HG03139 (cell line): Measurements from ENCODE around the gene NAP1L4.

Experiments used
- ATAC-seq: cut with Tn5 transposase; IDR thresholded peaks from one replicate; pipeline ENCODE4 v1.9.1; 2021; ENCODE audit not compliant: unreplicated experiment

The NAP1L4 gene

DNA sequence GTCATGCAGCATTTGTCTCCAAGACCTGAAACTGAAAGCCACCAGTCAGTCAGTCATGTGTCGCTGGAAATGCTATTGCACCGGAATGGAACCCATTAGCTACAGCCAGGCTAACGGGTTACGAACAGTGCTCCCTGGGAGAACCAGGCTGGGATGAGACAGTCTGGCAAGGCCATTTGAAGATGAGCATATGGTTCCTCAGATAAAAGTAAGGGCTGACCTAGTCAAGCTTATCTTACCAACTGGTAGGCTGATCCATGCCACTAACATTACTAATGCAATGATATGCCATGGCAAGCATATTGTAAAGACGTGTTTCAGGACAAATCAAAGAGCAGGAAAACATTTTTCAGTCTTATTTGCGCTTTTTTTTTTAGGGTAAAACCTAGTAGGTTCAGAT lies 28.4 kb downstream of the NAP1L4 start:
- ATAC-seq = no peak

DNA sequence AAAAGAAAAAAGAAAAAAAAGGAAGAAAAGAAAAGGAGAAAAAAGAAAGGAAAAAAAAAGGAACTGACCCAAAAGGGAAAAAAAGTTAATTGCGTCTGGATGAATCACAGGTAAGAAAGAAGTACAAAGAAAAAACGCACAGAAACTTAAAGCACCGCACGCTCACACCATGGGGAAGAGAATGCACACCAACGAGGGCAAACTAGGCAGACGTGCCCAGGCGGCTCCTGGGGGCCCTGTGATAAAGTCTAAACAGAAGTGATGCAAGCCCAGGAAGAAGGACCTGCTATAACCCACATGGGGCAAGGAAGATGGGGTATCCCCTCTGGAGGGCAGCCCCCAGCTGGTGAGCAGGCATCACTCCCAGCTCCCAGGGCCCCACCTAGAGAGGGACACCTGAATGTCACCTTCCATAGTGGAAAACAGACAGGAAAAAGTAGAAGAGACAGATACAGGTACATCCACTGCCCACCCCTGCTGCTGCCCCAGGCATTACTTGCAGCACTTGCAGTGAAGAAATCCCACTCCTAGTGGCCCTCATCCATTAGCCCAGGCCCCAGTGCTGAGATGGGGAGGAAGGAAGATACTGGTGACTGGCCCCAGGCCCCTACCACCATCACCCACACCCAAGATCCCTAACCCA lies 28.9 kb downstream of the NAP1L4 start:
- ATAC-seq = no peak

DNA sequence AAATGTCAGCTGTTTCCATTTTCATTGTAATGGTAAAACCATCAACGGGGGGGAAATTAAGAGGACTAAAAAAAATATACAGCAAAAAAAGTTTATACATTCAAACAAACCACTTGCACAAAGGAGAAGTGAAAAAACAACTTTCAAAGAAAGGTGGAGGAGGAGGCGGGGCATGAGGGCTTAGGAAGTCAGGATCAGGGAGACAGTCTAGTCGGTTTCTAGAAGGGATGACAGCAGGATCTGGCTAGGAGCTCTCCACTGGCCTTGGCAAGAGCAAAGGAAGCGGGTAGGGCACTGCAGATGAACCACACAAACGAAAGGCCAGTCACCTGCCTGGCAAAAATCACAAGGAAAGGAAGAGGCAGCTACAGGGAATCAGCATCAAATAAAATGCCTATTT lies 31.0 kb downstream of the NAP1L4 start:
- ATAC-seq = no peak

DNA sequence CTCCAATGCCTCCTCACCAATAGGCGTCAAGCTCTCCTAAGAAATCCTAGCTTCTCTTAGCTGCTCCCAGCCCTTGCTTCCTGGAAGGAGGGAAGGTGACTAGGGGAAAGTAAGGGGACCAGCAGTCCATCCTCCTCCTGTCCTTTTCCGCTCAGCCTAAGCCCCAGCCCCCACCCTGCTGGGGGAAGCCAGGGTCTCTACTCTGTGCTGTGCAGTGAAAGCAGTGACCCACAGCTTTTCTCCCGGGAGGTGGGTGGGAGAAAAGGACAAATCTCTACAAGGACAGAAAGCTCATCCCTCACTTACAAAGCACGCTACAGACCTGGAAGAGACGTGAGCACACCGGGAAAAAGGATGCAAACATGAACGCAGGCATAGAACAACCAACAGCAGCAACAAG lies 32.0 kb downstream of the NAP1L4 start:
- ATAC-seq = no peak

DNA sequence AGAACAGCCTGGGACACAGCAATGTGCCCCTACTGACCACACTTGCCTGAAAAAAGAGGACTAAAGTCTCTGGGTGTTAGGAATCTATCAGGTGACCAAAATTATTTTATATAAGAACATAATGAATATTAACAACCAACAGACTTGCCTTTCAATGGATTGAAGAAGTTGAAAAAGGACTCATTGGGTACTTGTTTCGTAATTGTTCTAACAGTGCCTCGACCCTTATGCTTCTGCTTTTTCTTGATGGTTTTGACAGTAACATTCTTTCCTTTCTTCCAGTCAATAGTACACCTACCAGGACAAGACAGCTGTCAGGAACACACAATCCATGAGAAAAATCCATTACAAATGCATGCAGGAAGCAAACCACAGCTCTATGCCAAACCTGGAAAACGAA lies 33.9 kb downstream of the NAP1L4 start:
- ATAC-seq = no peak

DNA sequence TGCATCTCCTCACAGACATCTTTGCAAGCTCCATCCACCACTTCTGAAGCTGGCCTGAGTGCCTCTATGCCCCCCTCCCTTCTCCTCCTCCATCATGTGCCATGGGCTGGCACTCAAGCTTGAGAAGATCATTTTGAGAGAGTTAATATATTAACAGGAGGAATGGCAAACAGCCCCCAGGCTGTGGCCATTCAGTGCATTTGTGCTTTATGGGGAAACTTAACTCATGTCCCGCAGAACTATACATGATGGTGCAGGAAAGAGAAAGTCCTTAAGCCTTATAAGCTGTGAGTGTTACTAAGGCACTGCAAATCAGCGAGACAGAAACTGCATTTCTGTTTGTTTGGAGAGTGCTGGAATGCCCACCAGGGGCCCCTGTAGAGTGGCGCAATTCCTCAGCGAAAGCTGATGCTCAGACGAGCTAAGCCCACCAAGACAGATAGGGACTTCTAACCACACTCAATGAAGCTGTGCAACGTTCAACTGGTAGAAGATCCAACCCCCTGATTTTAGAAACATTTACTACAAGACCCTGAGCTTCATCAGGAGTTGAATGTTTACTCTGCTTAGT lies 36.1 kb downstream of the NAP1L4 start:
- no peak for ATAC-seq

DNA sequence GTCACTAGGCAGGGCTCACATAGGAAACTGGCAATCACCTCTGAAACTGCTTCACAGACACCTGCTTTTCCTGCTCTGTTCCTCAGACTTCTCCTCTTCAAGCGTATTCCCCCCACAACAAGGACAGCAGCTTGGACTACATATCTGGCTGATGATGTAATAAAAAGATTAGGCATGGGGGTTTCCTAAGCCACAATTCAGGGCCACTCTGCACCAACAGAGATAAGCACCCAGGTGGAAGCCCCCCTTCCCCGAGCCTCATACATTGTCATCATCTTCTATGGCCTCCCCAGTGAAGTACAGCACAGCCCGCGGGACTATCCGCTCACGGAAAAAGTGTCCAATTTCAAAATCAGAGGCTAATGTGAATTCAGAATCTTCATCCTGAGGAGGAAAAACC lies 37.9 kb downstream of the NAP1L4 start:
- ATAC-seq = no peak

DNA sequence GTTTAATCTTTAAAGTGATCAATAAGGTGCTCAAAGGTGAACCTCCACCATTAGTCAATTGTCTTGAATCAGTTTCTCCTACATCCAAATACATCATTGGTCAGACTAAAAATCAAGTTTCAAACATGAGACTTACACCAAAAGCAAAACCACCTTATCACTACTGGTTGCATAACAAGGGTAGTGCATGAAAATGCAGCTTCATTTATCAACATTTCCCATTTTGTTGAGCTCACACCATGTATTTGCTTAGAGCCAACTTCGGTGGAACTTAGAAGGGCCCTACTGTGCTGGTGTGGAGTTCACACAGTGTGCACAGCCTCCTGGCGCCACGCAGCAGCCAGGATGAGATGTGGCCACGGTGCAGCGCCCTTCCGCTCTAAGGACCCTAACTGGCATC lies 39.8 kb downstream of the NAP1L4 start:
- no peak for ATAC-seq

DNA sequence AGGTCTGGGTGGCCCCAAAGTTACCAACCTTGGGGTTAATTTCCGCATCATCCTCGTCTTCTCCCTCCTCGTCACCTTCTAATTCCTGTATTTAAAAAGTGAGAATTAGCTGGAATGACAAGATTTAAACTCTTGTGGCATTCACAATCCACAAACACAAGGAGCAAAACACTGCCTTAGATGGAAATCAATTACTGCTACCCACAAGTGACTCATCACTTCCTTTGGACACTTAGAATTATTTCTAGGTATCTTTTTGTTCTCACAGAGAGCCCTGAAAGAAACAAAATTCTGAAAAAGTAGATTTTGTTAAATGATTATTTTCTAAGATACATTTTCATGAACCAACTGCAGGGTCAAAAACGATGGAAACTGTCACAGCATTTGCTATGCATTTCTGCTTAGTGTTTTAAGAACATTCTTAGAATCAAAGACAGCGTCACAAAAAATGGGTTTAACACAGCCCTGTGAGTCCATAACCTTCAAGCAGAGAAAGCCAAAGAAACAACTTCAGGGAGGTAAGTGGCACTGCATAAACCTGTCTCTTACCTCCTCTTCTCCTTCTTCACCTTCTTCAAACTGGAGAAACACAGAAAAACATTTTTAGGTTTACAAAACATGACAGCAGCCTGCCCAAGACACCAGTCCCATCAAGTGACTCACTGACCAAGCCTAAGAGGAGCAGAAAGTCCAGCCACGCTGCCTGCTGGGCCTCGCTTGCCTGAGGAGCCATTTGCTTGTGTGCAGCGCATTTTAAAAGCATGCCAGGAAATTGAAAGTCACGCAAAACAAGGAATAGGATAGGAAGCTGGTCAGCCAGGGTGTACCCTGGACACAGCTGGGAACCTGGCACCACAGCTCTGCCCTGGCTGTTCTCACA lies 40.7 kb downstream of the NAP1L4 start:
- no peak for ATAC-seq

DNA sequence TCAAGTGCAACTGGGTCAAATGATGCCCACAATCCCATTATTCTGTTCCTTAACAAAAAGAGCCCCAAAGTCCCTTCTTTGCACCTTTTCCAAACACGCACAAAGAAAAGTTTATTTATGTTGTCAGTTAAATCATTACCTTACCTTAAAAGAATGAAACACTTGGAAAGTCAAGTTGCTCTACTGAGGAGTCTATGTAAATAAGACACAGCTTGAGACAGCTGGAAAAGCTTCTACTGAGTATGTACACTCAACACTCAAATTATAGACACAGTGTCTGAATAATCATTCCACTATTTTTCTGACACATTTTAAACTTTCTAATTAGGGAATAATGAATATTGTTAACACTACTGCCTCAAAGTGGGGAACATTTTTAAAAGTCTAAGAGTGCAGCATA lies 41.3 kb downstream of the NAP1L4 start:
- ATAC-seq = no peak

DNA sequence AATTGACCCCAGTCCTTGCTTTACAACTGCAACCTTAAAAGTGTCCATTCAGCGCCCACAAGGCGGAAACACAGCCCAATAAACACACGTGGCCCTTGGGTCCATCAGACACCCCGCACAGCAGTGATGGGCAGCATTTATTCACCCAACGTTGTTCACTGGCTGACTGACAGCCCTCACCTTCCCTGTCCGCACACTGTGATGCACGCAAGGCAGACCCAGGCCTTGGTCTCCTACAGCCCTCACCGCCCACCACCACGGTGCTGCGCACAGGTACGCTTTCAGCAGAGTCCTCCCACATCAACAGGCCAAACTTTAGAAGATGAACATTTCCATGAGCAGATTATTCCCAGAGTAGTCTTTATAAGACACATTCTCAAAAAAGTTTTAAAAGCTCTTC lies 42.2 kb downstream of the NAP1L4 start:
- ATAC-seq = no peak

DNA sequence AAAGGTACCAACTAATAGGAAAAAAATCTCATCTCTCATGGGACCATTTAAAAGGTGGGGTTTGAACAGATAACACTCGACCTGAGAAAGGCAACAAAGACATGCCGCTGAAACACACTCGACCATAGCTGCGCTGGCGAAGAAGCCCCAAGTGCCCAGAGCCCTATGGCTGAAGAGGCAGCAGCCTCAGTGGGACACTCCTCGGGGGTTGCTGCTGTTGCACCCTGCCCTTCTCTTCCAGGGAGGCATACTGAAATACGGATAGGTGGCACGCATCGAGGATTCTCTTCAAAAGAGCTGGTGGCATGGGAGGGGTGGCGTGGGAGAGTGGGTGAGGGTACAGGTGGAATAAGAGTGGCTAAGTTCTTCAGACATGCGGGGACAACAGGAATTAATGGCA lies 44.4 kb downstream of the NAP1L4 start:
- no peak for ATAC-seq

DNA sequence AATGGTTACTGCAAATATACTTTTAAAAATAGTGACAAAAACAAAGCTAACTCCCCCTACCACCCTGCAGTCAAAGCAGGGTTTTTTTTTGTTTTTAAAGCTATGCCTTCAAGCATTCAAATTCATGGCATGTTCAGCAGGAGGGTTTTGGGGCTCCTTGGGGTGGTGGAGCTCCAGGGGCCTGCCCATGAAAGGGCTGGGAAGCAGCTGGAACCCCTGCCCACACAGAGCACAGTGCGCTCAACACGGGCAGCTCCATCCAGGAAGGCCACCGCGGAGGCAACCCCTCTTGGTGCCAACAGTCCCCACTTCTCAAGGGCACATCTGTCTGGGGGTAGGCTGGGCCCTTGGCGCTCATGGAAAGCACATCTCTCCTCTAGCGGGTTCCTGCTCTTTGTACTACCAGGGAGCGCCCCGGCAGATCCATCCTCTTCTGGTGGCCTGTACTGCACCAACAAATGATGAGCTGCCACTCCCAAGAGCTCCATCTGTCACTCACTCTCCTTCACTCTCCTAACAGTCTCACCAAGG lies 46.3 kb downstream of the NAP1L4 start:
- no peak for ATAC-seq

DNA sequence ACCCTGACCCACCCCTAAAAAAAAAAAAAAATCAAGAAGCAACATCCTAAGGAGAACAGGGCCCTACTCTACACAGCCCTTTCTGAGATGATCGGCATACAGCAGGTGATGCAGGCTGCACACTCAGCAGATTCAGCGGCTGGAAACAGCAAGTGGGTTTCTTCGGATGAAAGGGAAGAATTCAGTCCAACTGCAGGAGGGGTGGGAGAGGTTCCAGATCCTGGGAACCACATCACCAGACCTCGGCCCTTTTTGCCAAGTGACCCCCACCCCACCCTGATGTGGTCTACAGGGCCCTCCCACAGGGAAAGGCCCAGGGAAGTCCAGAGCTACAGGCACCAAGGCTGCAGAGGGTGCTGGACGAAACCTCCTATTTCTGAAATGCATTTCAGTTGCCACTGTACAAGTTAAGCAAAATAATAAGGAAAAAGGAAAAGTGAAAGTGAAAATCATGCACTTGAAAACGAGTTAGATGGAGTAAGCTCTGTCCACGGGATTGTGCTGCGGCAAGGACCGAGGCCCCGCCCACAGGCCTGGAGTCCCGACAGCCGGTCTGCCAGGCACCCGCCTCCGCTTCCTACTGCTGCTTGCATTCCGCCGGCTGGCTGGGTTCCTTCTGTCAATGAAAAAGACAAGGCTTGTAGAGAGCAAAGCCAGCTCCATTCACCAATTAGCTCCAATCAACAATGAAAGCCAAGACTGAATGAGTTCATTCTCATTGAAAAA lies 46.9 kb downstream of the NAP1L4 start:
- ATAC-seq = no peak

DNA sequence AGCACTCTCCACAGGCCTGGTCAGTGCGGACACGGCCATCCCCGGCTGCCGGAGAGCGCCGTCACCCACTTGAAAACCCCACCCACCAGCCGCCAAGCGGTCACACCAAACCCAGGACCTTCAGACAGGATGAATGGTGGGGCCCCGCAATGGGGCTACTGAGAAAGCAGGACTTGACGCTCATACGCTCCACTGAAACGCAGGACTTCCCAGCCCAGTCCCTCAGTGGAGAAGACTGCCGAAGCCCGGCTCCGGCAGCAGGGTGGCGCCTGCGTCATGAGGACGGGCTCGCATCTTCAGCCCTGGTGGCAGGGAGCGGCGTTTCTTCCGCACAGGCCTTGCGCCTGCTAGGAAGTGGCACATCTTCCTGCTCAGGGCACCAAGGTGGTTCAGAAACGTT lies 47.6 kb downstream of the NAP1L4 start:
- ATAC-seq = no peak

DNA sequence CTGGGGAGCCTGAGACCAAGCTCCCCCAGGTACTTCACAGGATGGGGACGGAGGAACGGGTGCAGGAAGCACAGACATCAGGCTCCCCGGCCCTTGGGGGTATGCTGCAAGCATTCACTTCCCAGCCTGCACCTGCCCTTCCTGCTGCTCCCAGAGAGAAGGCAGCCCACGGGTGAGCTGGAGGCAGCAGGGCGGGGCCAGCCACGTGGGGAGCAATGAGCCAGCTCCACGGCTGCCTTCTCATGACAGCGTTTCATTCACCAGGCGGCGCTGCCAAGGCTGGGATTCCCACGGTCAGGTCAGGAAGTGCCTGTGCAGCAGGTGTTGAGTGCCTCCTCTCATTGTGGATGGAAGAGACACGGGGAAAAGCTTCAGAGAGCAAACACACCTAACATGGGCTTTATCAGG lies 48.4 kb downstream of the NAP1L4 start:
- no peak for ATAC-seq

DNA sequence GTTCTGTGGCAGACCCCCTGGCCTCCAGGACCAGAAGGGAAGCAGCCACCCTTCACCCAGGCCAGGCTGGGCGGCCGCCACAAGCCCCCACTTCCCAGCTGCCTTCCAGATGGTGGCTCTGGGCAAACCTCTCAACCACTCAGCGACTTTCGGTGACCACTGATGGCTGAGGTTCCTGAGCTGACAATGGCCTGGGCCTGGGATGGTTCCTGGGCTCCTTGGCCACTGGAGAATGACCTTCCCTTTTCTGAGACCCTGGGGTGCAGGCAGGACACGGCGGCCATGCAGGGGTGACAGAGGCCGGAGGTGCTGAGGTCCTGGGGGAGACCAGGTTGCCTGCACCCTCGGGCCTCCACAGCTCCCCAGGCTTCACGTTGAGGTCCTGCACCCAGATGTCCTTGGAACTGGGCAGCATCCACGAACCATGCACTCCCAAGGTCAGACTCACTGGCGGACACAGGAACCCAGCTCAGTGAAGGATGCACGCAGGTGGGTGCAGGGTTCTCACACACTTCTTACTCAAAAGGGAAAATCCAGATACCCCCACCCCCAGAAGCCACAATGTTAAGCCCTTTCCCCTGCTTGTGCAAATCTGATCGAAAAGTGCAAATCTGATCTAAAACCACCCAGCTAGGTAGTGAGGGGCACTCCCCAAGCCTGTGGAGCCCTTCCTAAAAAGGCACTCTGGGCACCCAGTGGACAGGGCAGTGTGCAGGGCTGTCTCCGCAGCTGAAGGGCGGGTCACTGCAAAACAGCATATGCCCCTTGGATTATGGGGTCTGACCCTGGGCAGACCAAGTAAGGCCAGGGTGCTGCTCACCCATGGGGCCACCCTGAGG lies 49.0 kb downstream of the NAP1L4 start:
- no peak for ATAC-seq

DNA sequence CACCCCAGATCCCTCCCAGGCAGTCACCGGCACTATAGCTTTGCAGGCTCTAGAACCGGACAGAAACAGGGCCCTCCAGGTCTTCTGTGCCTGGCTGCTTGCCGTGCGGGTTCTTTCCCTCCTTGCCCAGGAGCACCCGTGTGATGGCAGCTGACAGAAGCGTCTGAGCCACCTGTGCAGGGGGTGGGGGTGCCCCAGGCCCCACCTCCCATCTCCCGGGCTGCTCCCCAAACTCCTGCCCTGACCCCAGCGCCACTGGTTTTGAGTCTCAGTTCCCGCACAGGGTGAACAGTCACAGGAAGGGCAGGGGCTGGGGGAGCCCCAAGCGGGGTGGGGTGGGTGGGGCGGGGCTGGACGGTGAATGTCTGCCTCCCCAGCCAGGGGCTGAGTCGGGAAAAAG lies 49.7 kb downstream of the NAP1L4 start:
- no peak for ATAC-seq

DNA sequence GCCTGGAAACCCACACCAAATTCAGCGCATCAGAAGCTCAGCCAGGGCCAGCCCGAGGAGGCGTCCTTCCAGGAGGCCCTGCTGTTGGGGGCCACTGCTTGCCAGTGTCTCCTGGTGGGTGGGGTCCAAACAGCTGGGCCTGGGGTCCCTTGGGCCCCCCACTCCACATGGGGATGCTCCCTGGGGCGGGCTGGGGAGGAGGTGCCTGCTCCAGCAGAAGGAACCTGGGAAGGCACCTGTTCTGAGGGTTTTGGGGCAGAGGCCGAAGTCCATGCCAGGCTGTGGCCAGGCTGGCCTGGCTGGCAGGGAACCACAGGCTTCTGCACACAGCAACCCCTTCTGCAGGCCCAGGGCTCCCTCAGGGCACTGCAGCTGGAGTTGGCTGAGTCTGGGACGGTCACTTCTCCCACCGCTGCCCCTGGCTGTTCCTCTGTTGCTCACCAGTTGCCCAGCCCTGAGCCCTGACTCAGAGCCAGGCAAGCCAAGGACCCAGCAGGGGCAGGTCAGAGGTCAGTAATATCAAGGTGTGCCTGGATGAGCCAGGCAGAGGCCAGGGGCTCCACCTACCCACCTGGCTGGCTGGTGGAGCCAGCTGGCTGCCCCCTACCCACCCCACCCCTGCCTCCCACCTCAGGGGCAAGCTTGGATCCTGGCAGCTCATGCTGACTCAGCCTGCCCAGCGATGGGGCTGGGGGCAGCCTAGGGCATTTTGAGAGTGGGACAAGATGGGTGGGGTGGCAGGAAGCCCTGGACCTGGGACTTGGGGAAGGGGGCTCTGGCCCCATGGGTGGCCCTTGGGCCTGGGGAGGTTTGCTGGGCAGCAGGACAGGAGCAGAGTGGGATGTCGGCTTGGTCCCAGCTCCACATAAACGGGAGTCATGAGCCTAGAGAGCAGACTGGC lies 51.0 kb downstream of the NAP1L4 start:
- ATAC-seq = no peak
